ENCODE results near the gene TNFSF12.

The TNFSF12 gene

DNA sequence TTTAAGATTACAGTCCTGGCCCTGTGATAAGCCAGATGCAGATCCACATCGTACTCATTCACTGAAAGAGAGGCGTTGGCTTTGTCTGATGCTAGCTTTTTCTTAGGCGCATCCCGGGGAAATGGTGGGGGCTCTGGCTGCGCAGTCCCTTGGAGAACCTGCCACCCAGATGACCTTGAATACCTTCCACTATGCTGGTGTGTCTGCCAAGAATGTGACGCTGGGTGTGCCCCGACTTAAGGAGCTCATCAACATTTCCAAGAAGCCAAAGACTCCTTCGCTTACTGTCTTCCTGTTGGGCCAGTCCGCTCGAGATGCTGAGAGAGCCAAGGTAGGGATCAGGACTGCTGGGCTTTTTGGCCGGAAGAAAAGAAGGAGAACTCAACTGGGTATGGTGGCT, 40.7 kb upstream of the TNFSF12 start:
- TF ChIP-seq, protein P1, sequence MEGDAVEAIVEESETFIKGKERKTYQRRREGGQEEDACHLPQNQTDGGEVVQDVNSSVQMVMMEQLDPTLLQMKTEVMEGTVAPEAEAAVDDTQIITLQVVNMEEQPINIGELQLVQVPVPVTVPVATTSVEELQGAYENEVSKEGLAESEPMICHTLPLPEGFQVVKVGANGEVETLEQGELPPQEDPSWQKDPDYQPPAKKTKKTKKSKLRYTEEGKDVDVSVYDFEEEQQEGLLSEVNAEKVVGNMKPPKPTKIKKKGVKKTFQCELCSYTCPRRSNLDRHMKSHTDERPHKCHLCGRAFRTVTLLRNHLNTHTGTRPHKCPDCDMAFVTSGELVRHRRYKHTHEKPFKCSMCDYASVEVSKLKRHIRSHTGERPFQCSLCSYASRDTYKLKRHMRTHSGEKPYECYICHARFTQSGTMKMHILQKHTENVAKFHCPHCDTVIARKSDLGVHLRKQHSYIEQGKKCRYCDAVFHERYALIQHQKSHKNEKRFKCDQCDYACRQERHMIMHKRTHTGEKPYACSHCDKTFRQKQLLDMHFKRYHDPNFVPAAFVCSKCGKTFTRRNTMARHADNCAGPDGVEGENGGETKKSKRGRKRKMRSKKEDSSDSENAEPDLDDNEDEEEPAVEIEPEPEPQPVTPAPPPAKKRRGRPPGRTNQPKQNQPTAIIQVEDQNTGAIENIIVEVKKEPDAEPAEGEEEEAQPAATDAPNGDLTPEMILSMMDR (conservative IDR thresholded peaks at IDR 0.05; ENCODE audit: low read depth, low read length) = no peak
- no peak for DNase-seq (ENCODE audit: low read depth)
- H3K4me3 ChIP-seq (ENCODE audit: low read length) = no peak overlapping the region

DNA sequence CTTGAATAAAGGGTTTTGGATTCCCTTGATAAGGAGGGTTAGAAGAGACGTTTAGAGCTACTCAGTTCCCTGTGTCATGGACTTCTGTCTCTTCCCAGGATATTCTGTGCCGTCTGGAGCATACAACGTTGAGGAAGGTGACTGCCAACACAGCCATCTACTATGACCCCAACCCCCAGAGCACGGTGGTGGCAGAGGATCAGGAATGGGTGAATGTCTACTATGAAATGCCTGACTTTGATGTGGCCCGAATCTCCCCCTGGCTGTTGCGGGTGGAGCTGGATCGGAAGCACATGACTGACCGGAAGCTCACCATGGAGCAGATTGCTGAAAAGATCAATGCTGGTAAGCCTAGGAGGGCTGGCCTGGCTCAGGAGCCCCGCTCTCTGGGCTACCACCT, 40.0 kb upstream of the TNFSF12 start:
- no peak overlapping the region for H3K4me3 ChIP-seq (ENCODE audit: low read length)
- TF ChIP-seq, protein P1 (conservative IDR thresholded peaks at IDR 0.05; ENCODE audit: low read depth, low read length) = no peak

DNA sequence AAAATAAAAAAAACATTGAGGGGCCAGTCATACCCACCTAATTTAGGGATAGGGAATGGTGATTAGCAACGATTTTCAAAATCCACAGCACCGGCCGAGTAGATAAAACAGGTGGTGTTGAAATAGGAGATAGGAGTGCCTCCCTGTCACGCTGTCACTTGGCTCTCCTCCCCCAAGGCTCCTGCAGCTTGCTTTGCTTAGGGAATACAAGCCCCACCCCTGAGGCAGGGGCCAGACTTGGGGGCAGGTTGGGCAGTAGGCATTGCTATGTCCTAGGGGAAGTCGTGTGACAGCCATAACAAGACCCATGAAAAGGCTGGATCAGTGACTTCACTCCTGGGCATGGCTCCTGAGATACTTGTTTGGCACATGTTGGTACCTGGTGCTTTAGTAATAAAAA, 38.9 kb upstream of the TNFSF12 start:
- H3K4me3 ChIP-seq (ENCODE audit: low read length) = no peak overlapping the region
- TF ChIP-seq, protein P1 (conservative IDR thresholded peaks at IDR 0.05; ENCODE audit: low read depth, low read length) = no peak
- DNase-seq (ENCODE audit: low read depth) = no peak

More for the DNA sequence above, 40.0 kb upstream of the TNFSF12 start:
- DNase-seq (ENCODE audit: low read depth) = no peak

DNA sequence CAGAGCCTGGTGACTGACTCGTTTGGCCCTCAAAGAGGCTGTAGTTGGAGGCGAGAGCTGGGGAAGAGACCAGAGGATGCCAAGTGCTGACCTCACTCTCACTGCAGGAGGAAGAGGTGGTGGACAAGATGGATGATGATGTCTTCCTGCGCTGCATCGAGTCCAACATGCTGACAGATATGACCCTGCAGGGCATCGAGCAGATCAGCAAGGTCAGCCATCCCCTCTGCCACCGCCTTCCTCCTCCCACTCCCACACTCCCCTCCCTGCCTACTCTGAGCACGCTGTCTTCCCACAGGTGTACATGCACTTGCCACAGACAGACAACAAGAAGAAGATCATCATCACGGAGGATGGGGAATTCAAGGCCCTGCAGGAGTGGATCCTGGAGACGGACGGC, 37.8 kb upstream of the TNFSF12 start:
- TF ChIP-seq, protein P1 (conservative IDR thresholded peaks at IDR 0.05; ENCODE audit: low read depth, low read length) = no peak
- DNase-seq (ENCODE audit: low read depth) = no peak
- H3K4me3 ChIP-seq (ENCODE audit: low read length) = no peak overlapping the region

DNA sequence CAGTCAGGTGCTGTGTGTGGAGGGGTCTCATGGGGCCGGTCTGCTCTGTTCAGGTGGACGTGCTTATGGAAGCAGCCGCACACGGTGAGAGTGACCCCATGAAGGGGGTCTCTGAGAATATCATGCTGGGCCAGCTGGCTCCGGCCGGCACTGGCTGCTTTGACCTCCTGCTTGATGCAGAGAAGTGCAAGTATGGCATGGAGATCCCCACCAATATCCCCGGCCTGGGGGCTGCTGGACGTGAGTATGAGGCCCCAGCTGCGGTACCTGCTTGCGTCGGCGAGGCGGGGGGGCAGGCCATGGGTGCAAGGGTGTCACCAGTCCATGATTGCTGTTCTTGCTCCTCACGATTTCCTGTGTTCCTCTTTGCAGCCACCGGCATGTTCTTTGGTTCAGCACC, 36.8 kb upstream of the TNFSF12 start:
- TF ChIP-seq, protein P1 (conservative IDR thresholded peaks at IDR 0.05; ENCODE audit: low read depth, low read length) = no peak
- DNase-seq (ENCODE audit: low read depth) = no peak
- H3K4me3 ChIP-seq (ENCODE audit: low read length) = no peak overlapping the region

DNA sequence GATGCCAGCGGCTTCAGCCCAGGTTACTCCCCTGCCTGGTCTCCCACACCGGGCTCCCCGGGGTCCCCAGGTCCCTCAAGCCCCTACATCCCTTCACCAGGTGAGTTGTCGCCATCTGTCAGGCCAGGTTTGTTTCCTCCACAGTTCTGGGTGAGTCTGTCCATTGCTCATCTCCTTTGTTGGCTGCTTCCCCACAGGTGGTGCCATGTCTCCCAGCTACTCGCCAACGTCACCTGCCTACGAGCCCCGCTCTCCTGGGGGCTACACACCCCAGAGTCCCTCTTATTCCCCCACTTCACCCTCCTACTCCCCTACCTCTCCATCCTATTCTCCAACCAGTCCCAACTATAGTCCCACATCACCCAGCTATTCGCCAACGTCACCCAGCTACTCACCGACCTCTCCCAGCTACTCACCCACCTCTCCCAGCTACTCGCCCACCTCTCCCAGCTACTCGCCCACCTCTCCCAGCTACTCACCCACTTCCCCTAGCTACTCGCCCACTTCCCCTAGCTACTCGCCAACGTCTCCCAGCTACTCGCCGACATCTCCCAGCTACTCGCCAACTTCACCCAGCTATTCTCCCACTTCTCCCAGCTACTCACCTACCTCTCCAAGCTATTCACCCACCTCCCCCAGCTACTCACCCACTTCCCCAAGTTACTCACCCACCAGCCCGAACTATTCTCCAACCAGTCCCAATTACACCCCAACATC, 35.9 kb upstream of the TNFSF12 start:
- no peak for DNase-seq (ENCODE audit: low read depth)
- TF ChIP-seq, protein P1 (conservative IDR thresholded peaks at IDR 0.05; ENCODE audit: low read depth, low read length) = no peak
- H3K4me3 ChIP-seq (ENCODE audit: low read length) = no peak overlapping the region

DNA sequence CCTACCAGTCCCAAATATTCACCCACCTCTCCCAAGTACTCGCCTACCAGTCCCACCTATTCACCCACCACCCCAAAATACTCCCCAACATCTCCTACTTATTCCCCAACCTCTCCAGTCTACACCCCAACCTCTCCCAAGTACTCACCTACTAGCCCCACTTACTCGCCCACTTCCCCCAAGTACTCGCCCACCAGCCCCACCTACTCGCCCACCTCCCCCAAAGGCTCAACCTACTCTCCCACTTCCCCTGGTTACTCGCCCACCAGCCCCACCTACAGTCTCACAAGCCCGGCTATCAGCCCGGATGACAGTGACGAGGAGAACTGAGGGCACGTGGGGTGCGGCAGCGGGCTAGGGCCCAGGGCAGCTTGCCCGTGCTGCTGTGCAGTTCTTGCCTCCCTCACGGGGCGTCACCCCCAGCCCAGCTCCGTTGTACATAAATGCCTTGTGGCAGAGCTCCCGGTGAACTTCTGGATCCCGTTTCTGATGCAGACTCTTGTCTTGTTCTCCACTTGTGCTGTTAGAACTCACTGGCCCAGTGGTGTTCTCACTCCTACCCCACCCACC, 34.9 kb upstream of the TNFSF12 start:
- no peak overlapping the region for H3K4me3 ChIP-seq (ENCODE audit: low read length)
- TF ChIP-seq, protein P1 (conservative IDR thresholded peaks at IDR 0.05; ENCODE audit: low read depth, low read length) = no peak
- DNase-seq (ENCODE audit: low read depth) = no peak
